SU-DHL-6 (cell line): Measurements from ENCODE around the gene DUS2.

ENCODE experiments used
- H2AFZ ChIP-seq: fragments of 200-600 bp; sonication (generic); 2 replicates; pipeline ENCODE4 v1.6.1; 2014; ENCODE audit warnings: low read depth, mild to moderate bottlenecking, moderate library complexity, mixed read lengths, antibody characterized with exemption, low read length; ENCODE audit not compliant: severe bottlenecking
- H3F3A ChIP-seq: fragments of 200-600 bp; shearing (Covaris generic); 2 replicates; pipeline ENCODE4 v1.6.0; 2016; ENCODE audit warnings: antibody characterized with exemption, mild to moderate bottlenecking; ENCODE audit not compliant: insufficient read depth
- H3K27ac ChIP-seq: fragments of 200-600 bp; sonication (generic); 2 replicates; pipeline ENCODE4 v1.5.1; 2016; ENCODE audit warnings: low read depth, mild to moderate bottlenecking, low read length, moderate library complexity, mixed read lengths
- H3K27me3 ChIP-seq: fragments of 200-600 bp; sonication (generic), shearing (Covaris generic); 2 replicates; pipeline ENCODE4 v1.6.0; 2014; ENCODE audit warnings: mild to moderate bottlenecking, low read length
- H3K36me3 ChIP-seq: fragments of 200-600 bp; sonication (generic); 2 replicates; pipeline ENCODE4 v1.6.1; 2014; ENCODE audit warnings: mild to moderate bottlenecking, low read length, mixed read lengths
- H3K4me2 ChIP-seq: fragments of 300-600, 200-600 bp; shearing (Covaris generic), sonication (generic); 2 replicates; pipeline ENCODE4 v1.6.0; 2014; ENCODE audit warnings: low read length, low read depth, mild to moderate bottlenecking; ENCODE audit not compliant: poor library complexity, severe bottlenecking
- H3K4me3 ChIP-seq: fragments of 200-600 bp; sonication (generic); 2 replicates; pipeline ENCODE4 v1.5.1; 2014; ENCODE audit warnings: antibody characterized with exemption, low read length, mild to moderate bottlenecking, mixed read lengths; ENCODE audit not compliant: insufficient read depth, poor library complexity, severe bottlenecking
- H3K79me2 ChIP-seq: fragments of 200-600 bp; sonication (generic); 2 replicates; pipeline ENCODE4 v1.6.1; 2014; ENCODE audit warnings: mild to moderate bottlenecking, low read length, moderate library complexity; ENCODE audit not compliant: insufficient read depth
- H3K9ac ChIP-seq: fragments of 200-600 bp; sonication (generic); 2 replicates; pipeline ENCODE4 v1.7.0; 2014; ENCODE audit warnings: mild to moderate bottlenecking, low read length
- H3K9me2 ChIP-seq: fragments of 200-600 bp; sonication (generic); replicated peaks from 2 replicates; pipeline ENCODE4 v1.6.1; 2014; ENCODE audit warnings: low read length; ENCODE audit not compliant: insufficient read depth
- H3K9me3 ChIP-seq: fragments of 200-600 bp; sonication (generic); 2 replicates; pipeline ENCODE4 v1.6.1; 2014; ENCODE audit warnings: low read length, mixed read lengths; ENCODE audit not compliant: insufficient read depth
- H4K20me1 ChIP-seq: fragments of 200-600 bp; sonication (generic); 2 replicates; pipeline ENCODE4 v1.6.1; 2014; ENCODE audit warnings: low read depth, mild to moderate bottlenecking, antibody characterized with exemption, low read length, moderate library complexity, mixed read lengths
- EZH2phosphoT487 ChIP-seq: fragments of 200-600 bp; sonication (generic), shearing (Covaris generic); conservative IDR thresholded peaks from 2 replicates; pipeline ENCODE4 v1.6.1; 2018; ENCODE audit warnings: mild to moderate bottlenecking, antibody characterized with exemption, low read length, moderate library complexity, mixed read lengths
- TF ChIP-seq, protein P1 (sequence below): fragments of 200-600 bp; sonication (generic); IDR thresholded peaks from one replicate; pipeline ENCODE4 v1.5.1; 2017; ENCODE audit warnings: antibody characterized with exemption, mild to moderate bottlenecking, low read length, moderate library complexity; ENCODE audit not compliant: insufficient read depth, poor library complexity, severe bottlenecking

The DUS2 gene

DNA sequence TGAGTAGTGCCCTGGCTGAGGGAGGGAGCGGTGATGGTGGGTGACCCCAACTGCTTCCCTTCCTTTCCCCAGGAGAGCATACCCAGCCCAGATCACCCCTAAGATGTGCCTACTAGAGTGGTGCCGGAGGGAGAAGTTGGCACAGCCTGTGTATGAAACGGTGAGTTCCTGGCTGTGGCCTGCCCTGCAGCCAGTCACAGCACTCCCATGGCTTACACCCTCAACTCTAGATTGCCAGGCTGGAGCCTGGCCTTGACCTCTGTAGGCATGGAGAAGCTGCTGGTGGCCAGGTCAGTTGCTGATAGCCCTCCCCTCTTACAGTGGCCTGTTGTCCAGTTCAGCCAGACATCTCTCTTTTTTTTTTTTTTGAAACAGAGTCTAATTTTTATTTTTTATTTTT, 53.5 kb downstream of the DUS2 start:
- H3K4me3 ChIP-seq: no peak overlapping the region
- no peaks in the 10 kb centered on the region for H4K20me1 ChIP-seq
- H3F3A ChIP-seq: no peaks in the 10 kb centered on the region; the same call in 1 of the 2 replicates
- H3K4me2 ChIP-seq: no peak overlapping the region
- no peaks in the 10 kb centered on the region for H3K9me3 ChIP-seq
- no peak overlapping the region for H3K9ac ChIP-seq
- H3K36me3 ChIP-seq: no peaks in the 10 kb centered on the region
- no peak overlapping the region for H2AFZ ChIP-seq
- no peaks in the 10 kb centered on the region for H3K27me3 ChIP-seq
- no peaks in the 10 kb centered on the region for H3K79me2 ChIP-seq
- no peak for TF ChIP-seq EZH2phosphoT487
- TF ChIP-seq, protein P1, sequence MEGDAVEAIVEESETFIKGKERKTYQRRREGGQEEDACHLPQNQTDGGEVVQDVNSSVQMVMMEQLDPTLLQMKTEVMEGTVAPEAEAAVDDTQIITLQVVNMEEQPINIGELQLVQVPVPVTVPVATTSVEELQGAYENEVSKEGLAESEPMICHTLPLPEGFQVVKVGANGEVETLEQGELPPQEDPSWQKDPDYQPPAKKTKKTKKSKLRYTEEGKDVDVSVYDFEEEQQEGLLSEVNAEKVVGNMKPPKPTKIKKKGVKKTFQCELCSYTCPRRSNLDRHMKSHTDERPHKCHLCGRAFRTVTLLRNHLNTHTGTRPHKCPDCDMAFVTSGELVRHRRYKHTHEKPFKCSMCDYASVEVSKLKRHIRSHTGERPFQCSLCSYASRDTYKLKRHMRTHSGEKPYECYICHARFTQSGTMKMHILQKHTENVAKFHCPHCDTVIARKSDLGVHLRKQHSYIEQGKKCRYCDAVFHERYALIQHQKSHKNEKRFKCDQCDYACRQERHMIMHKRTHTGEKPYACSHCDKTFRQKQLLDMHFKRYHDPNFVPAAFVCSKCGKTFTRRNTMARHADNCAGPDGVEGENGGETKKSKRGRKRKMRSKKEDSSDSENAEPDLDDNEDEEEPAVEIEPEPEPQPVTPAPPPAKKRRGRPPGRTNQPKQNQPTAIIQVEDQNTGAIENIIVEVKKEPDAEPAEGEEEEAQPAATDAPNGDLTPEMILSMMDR: no peak
- no peaks in the 10 kb centered on the region for H3K9me2 ChIP-seq
- H3K27ac ChIP-seq: no peak overlapping the region

DNA sequence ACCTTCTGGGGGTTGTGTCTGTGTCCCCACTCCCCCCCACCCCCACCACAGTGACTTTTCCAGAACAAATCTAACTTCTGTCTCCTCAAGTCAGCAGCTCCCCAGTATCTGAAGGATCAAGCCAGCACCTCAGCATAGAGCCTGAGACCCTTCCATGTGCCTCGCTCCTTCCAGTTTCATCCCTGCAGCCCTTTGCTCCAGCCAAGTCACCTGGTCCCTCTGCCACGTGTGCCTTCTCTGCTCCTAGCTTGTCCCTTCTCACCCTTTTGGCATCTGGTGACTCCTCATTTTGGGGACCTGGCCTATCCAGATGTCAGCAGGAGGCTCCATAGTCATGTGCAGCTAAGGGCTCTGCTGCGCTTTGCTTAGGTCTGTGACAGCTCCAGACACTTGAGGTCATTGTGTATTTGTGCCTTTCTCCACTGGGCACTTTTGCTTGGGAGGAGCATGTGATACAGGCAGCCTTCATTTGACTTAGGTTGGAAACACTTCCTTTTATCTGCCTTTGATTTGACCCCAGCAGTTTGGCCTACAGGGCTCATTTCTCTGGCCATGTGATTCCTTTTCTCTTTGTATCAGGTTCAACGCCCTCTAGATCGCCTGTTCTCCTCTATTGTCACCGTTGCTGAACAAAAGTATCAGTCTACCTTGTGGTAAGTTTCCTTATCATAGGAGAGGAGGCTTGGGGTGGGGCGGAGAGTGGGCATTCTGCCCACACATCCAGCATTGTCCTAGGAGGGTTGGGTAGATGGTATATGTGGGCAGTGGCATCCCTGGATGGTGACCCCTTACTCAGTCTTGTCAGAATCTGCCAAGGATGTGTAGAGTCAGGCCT, 55.0 kb downstream of the DUS2 start:
- Histone ChIP-seq H3K27ac (no peak overlapping the region), H3K4me3 (no peak overlapping the region), H3K36me3 (no peaks in the 10 kb centered on the region)

DNA sequence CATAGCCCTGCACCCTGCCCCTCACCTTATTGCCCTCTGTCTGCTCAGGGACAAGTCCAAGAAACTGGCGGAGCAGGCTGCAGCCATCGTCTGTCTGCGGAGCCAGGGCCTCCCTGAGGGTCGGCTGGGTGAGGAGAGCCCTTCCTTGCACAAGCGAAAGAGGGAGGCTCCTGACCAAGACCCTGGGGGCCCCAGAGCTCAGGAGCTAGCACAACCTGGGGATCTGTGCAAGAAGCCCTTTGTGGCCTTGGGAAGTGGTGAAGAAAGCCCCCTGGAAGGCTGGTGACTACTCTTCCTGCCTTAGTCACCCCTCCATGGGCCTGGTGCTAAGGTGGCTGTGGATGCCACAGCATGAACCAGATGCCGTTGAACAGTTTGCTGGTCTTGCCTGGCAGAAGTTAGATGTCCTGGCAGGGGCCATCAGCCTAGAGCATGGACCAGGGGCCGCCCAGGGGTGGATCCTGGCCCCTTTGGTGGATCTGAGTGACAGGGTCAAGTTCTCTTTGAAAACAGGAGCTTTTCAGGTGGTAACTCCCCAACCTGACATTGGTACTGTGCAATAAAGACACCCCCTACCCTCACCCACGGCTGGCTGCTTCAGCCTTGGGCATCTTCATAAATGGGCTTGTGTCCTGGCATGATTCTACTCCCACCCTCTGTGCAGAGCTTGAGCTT, 55.8 kb downstream of the DUS2 start:
- Histone ChIP-seq H3K9me3 (no peaks in the 10 kb centered on the region), H4K20me1 (no peaks in the 10 kb centered on the region), H3K4me3 (no peak overlapping the region), H3K9me2 (no peaks in the 10 kb centered on the region), H3K27me3 (no peaks in the 10 kb centered on the region), H3K27ac (peak overlapping the region; percentile 40), H3K36me3 (no peaks in the 10 kb centered on the region), H3F3A (no peaks in the 10 kb centered on the region; the same call in 1 of the 2 replicates), H3K79me2 (no peaks in the 10 kb centered on the region), H3K9ac (0 out of 2 replicates have a peak overlapping the region, but pooled peaks have one; percentile 14), H3K4me2 (peak overlapping the region; percentile 22), H2AFZ (no peak overlapping the region)
- TF ChIP-seq, protein P1: no peak
- TF ChIP-seq EZH2phosphoT487: no peak

More for the DNA sequence above, 55.0 kb downstream of the DUS2 start:
- Histone ChIP-seq H3F3A (no peaks in the 10 kb centered on the region; the same call in 1 of the 2 replicates), H2AFZ (no peak overlapping the region), H3K79me2 (no peaks in the 10 kb centered on the region), H3K9me2 (no peaks in the 10 kb centered on the region), H4K20me1 (no peaks in the 10 kb centered on the region), H3K27me3 (no peaks in the 10 kb centered on the region), H3K9ac (no peak overlapping the region), H3K4me2 (no peak overlapping the region), H3K9me3 (no peaks in the 10 kb centered on the region)
- TF ChIP-seq EZH2phosphoT487: no peak

DNA sequence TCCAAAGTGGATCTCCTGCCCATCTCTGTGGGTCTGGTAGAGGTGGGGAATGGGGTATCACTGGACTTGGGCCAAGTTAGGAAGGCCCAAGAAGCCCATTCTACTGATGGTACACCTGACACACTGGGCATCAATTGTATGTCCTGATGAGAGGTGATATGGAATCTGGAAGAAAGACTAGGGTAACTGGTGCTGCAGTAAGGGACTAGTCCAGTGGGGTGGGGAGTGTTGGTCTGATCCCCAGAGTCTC, 56.2 kb downstream of the DUS2 start:
- Histone ChIP-seq H2AFZ (no peak overlapping the region), H3F3A (no peaks in the 10 kb centered on the region; the same call in 1 of the 2 replicates), H3K9me3 (no peaks in the 10 kb centered on the region), H3K36me3 (no peaks in the 10 kb centered on the region), H3K9ac (peak overlapping the region; percentile 14; the same call in 1 of the 2 replicates), H3K79me2 (no peaks in the 10 kb centered on the region), H4K20me1 (no peaks in the 10 kb centered on the region), H3K4me3 (no peak overlapping the region), H3K4me2 (peak overlapping the region; percentile 22), H3K9me2 (no peaks in the 10 kb centered on the region), H3K27ac (peak overlapping the region; percentile 40), H3K27me3 (no peaks in the 10 kb centered on the region)
- no peak for TF ChIP-seq EZH2phosphoT487
- TF ChIP-seq, protein P1: no peak
